C4-2B (cell line): Measurements from ENCODE around the gene GPC5.

ENCODE experiments used
- CTCF ChIP-seq: fragments of 450-650 bp; conservative IDR thresholded peaks from 2 replicates; pipeline ENCODE4 v1.5.1; 2017; ENCODE audit warnings: mild to moderate bottlenecking
- ZFX ChIP-seq: fragments of 450-650 bp; IDR thresholded peaks from 2 replicates; pipeline ENCODE4 v1.6.1; 2017

GRCh38 chr13:92864584-92865284, 1466.3 kb downstream of the GPC5 start:
- TF ChIP-seq CTCF (no peak), ZFX (no peak)
